ENCODE results near the gene SNX33.
A peak's percentile ranks its signal among the peaks of the same experiment; 100 is the strongest.
"Not testable (repeated sequence)": the region's sequence is repeated elsewhere in the genome, so short reads cannot be mapped to it uniquely, and the experiment has no call there.

The SNX33 gene, protein sequence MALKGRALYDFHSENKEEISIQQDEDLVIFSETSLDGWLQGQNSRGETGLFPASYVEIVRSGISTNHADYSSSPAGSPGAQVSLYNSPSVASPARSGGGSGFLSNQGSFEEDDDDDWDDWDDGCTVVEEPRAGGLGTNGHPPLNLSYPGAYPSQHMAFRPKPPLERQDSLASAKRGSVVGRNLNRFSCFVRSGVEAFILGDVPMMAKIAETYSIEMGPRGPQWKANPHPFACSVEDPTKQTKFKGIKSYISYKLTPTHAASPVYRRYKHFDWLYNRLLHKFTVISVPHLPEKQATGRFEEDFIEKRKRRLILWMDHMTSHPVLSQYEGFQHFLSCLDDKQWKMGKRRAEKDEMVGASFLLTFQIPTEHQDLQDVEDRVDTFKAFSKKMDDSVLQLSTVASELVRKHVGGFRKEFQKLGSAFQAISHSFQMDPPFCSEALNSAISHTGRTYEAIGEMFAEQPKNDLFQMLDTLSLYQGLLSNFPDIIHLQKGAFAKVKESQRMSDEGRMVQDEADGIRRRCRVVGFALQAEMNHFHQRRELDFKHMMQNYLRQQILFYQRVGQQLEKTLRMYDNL

GRCh38 chr15:75647370-75648155 is at the start of gene SNX33:
TSS of gene SNX33 (plus strand) at chr15:75647912. CDS start at chr15:75649103, 1,191 bp downstream.
- DNase-seq: no peak

DNA sequence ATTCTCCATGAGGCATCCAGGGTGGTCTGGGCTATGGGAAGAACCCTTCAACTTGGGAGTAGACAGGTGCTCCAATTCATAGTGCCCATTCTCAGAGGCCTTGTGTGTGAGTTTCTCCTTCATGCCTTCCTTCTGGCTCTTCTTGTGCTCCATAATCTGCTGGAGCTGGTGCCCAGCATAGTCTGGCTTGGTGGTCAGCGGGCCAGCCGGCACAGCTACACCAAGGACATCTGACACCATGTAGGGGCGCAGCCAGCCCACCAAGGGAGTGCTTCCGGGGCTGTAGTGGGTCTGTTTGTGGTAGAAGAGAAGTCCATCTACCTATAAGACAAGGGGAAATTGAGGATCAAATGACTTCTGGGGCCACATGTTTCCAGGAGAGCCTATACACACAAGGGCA is 49.4 kb upstream of the SNX33 start:
- DNase-seq: no peak

DNA sequence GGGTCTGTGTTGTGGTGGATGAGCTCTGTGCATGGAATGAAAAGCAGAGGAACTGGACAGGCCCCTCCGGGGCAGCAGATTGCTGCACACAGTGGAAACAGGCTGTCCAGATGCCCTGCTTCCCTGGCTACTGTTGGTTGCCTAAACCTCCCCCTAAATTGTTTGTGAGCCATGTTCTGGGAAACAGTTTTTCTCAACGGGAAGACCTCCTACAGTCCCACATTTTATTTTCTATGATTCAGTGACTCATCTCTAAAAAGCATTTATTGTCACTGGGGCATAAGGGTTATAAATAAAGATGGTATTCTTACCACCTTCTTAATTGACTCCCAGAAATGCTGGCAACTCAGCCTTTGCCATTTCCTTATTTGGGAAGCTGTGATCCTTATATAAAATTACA is 48.3 kb upstream of the SNX33 start:
- DNase-seq: no peak

DNA sequence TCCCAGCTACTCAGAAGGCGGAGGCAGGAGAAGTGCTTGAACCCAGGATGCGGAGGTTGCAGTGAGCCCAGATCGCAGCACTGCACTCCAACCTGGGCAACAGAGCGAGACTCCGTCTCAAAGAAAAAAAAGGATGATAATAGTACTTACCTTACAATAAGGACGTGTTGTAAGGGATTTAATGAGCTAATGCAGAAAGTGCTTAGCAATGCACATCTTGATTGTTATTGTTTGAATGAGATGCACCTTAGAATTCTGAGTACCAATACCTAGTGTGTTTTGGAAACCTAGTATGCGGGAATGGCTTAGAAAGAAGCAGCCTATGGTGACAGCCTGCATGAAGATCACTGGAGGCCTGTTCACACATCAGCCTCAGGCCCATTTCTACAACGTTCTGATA is 41.7 kb upstream of the SNX33 start:
- no peak for DNase-seq

DNA sequence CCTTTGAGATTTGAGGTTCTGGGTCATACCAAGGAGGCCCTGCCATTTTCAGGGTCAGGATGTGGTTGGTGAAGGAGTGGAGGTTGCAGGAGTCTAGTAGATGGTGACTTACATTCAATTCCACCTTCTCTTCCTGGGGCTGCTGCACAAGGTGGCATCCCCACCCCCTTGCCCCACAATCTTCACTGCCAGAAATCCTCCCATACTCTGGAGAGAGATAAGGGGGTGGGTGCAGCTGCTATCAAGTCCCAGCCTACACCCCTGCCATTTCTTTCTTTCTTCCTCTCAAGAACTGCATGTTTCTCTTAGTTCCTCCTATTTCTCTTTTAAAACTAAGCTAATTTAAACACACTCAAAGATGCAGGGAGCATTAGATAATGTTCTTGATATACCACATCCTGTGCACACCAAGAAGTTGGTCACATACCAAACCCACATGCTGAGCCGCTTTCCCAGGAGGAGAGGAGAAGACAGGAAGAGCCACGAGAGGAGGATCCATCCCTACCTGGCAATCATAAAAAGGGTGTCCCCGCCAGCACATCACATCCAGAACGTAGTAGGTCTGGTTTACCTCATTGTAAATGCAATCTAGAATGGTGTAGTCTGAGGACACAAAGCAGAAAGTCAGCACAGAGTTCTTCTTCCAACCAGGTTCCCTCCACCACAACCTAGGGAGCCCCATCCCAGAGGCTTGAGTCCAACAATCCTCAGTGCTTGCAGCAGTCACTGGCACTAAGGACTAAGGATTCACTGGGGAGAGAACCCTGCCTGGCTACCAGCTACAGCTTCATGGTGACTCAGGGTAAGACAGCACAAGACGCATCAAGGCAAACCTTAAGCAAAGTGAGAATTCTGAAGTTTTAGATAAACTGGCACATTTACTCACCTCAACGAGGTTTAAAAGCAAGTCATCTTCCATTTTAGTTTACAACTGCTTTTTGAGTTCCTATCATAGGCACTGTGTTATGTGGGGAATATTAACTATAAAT is 40.7 kb upstream of the SNX33 start:
- no peak for DNase-seq

GRCh38 chr15:75616766-75617165 is 30.9 kb upstream of the SNX33 start:
- DNase-seq: no peak

- no peak for DNase-seq
Measured at GRCh38 chr15:75620058-75620820, 27.5 kb upstream of the SNX33 start.

GRCh38 chr15:75620841-75621391 is 26.8 kb upstream of the SNX33 start:
- DNase-seq: no peak

DNA sequence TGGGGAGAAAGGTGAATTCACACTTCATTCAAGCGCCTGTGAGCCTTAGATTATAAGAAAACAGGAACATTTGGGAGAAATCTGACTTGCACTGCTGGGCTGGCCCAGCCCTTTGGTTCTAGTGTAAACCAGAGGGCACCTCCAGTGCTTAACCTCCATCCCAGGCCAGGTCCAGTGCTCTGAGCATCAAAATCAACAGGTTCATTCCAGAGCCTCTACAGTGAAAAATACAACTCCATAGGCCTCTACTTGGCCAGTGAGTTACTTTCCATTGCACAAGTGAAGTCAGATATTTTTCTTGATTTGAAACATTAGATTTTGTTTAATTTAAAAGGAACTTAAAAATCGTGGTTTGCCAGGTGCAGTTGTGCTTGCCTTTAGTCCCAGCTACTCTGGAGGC is 25.2 kb upstream of the SNX33 start:
- DNase-seq: no peak

- DNase-seq: peak; percentile 22
Measured at GRCh38 chr15:75625542-75626347, 22.0 kb upstream of the SNX33 start, which contains the start of gene SNUPN. TSS of gene SNUPN (minus strand) at chr15:75625725. CDS start at chr15:75621051, 4,674 bp downstream.

GRCh38 chr15:75631935-75632334 is 15.8 kb upstream of the SNX33 start:
- no peak for DNase-seq

DNA sequence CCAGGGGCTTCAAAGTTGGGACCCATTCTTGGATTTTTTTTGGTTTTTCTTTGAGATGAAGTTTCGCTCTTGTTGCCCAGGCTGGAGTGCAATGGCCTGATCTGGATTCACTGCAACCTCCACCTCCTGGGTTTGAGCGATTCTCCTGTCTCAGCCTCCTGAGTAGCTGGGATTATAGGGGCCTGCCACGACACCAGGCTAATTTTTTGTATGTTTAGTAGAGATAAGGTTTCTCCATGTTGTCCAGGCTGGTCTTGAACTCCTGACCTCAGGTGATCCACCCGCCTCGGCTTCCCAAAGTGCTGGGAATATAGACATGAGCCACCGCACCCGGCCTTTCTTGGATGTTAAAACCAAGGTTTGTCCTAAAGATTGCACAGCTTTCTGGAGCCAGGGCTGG is 13.8 kb upstream of the SNX33 start:
- DNase-seq: not testable (repeated sequence)

GRCh38 chr15:75636026-75636425 is 11.7 kb upstream of the SNX33 start:
- no peak for DNase-seq

GRCh38 chr15:75637245-75638009 is 10.3 kb upstream of the SNX33 start:
- no peak for DNase-seq

DNA sequence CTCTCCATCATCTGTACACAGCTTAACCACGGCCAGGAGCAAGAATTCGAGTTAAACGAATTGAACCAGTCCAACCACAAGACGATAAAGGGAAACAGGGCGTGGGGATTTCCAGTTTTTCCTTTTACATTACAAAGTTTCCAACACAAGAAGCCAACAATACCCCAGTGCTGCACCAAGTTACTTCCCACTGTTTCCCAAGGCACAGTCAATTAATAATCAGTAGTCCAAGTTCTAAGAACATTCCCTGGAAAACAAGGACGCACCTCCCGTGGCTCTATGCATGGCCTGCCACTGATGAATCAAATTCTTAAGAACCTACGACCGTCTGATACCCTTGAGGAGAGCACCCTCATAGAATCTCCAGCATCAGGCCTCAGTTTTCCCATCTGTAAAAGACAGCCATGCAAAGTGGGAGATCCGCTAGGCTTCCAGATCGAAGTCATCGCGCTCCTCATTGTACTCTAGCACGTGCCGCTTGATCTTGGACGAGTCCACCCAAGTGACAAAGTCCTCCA is 8.5 kb upstream of the SNX33 start:
- no peak for DNase-seq

GRCh38 chr15:75639709-75640482 is 7.8 kb upstream of the SNX33 start, which contains the start of gene IMP3:
TSS of gene IMP3 (minus strand) at chr15:75640224. CDS start at chr15:75640168, 56 bp downstream.
- DNase-seq: peak; percentile 92

DNA sequence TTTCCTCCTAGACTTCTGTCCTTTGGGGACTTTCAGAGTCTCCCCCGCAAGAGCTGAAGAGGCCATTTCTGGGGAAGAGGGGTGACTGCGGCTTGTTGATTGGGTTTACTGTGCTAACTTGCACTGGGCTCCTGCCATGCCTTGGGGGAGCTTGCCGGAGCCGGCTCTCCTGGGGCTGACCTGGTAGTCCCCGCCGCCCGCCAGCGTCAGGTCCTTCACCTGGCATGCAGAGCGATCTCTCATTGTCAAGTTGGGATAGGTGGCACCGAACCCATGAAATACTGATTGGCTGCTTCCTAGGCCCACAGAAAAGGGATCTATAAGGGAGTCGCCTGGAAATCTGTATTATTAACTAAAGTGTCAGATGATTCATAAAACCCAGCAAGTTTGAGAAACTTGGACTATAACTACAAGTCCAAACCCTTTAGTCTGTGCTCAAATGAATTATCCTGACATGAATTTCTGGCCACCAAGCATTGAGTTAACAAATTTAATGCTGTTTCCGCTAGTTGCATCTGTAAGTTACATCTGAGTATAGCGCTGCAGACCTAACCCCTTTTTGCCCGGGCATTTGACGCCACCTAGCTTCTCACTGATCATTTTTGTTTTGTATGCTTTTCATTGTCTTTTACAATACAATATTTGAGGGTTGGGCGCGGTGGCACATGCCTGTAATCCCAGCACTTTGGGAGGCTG is 7.1 kb upstream of the SNX33 start:
- DNase-seq: peak; percentile 66

DNA sequence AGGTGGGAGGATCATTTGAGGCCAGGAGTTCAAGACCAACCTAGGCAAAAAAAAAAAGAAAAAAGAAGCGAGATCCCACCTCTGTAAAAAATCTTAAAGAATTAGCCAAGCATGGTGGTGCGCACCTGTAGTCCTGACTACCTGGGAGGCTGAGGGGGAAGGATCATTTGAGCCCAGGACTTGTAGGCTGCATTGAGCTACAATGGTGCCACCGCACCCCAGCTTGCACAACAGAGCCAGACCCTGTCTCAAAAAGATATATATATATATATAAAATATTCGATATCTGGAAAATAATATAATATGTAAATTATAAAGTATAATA is 6.6 kb upstream of the SNX33 start:
- DNase-seq: no peak
